ENCODE data around the gene MTAP. TPM values are rescaled to one million over a fixed set of nuclear protein-coding genes. Genes with fewer than 3 reads are reported as not detected.

MTAP gene
- polyA plus RNA-seq, 1 experiment: 14.2 TPM

- no peak for DNase-seq (ENCODE audit: low read depth)
- no peak overlapping the region for H3K4me3 ChIP-seq (ENCODE audit: low read depth, low read length)
- ChIA-PET POLR2A (no interaction called here), CTCF (no interaction called here)
- TF ChIP-seq CTCF (IDR thresholded peaks at IDR 0.05; ENCODE audit: insufficient read depth, low read depth, low read length): no peak
- no peaks in the 10 kb centered on the region for H3K27me3 ChIP-seq (ENCODE audit: control insufficient read depth, insufficient read depth, low read length)
- no peaks in the 10 kb centered on the region for H3K36me3 ChIP-seq (ENCODE audit: control insufficient read depth, insufficient read depth, low read length)
These were observed 40.4 kb upstream of the MTAP start for GRCh38 chr9:21762064-21762463.

GRCh38 chr9:21764846-21765245, 37.6 kb upstream of the MTAP start:
- no peak for TF ChIP-seq CTCF (IDR thresholded peaks at IDR 0.05; ENCODE audit: insufficient read depth, low read depth, low read length)
- ChIA-PET CTCF (interaction anchor here (0.6 kb wide), 1 partner anchor 446 kb away, joined by 4 read pairs; no protein-coding TSS in a partner anchor), POLR2A (no interaction called here)
- no peak for DNase-seq (ENCODE audit: low read depth)
- no peaks in the 10 kb centered on the region for H3K36me3 ChIP-seq (ENCODE audit: control insufficient read depth, insufficient read depth, low read length)
- no peaks in the 10 kb centered on the region for H3K27me3 ChIP-seq (ENCODE audit: control insufficient read depth, insufficient read depth, low read length)
- no peak overlapping the region for H3K4me3 ChIP-seq (ENCODE audit: low read depth, low read length)

- CTCF ChIA-PET: no interaction called here
- H3K4me3 ChIP-seq (ENCODE audit: low read depth, low read length): no peak overlapping the region
These were observed 36.3 kb upstream of the MTAP start for GRCh38 chr9:21766096-21766495.

GRCh38 chr9:21770871-21771560, 31.4 kb upstream of the MTAP start:
- Histone ChIP-seq H3K36me3 (ENCODE audit: control insufficient read depth, insufficient read depth, low read length) (no peaks in the 10 kb centered on the region), H3K27me3 (ENCODE audit: control insufficient read depth, insufficient read depth, low read length) (no peaks in the 10 kb centered on the region), H3K4me3 (ENCODE audit: low read depth, low read length) (no peak overlapping the region)
- no peak for TF ChIP-seq CTCF (IDR thresholded peaks at IDR 0.05; ENCODE audit: insufficient read depth, low read depth, low read length)
- ChIA-PET CTCF (interaction anchor here (0.7 to 1.5 kb wide), 3 partner anchors 12 to 21 kb away, joined by 3 to 7 read pairs (median 3); no protein-coding TSS in a partner anchor), POLR2A (no interaction called here)
- peak; percentile 25 for DNase-seq (ENCODE audit: low read depth)

More at GRCh38 chr9:21766096-21766495, 36.3 kb upstream of the MTAP start:
- no peak for DNase-seq (ENCODE audit: low read depth)
- Histone ChIP-seq H3K27me3 (ENCODE audit: control insufficient read depth, insufficient read depth, low read length) (no peaks in the 10 kb centered on the region), H3K36me3 (ENCODE audit: control insufficient read depth, insufficient read depth, low read length) (no peaks in the 10 kb centered on the region)
- POLR2A ChIA-PET: no interaction called here
- no peak for TF ChIP-seq CTCF (IDR thresholded peaks at IDR 0.05; ENCODE audit: insufficient read depth, low read depth, low read length)

GRCh38 chr9:21777701-21778100, 24.7 kb upstream of the MTAP start:
- TF ChIP-seq CTCF (IDR thresholded peaks at IDR 0.05; ENCODE audit: insufficient read depth, low read depth, low read length): no peak
- peak; percentile 49 for DNase-seq (ENCODE audit: low read depth)
- Histone ChIP-seq H3K36me3 (ENCODE audit: control insufficient read depth, insufficient read depth, low read length) (no peaks in the 10 kb centered on the region), H3K27me3 (ENCODE audit: control insufficient read depth, insufficient read depth, low read length) (no peaks in the 10 kb centered on the region), H3K4me3 (ENCODE audit: low read depth, low read length) (no peak overlapping the region)
- ChIA-PET CTCF (interaction anchor here (0.6 to 2.7 kb wide), 4 partner anchors 11 to 341 kb away, joined by 3 to 15 read pairs (median 4); no protein-coding TSS in a partner anchor), POLR2A (interaction anchor here (0.6 to 0.9 kb wide), 2 partner anchors 218 to 436 kb away, joined by 6 to 7 read pairs; no protein-coding TSS in a partner anchor)
